RWPE1 (cell line): ENCODE data around the gene ANKZF1.

Source experiments
- CTCF ChIA-PET: fragments of 350-600 bp; sonication (Branson Sonifier 250); formaldehyde crosslinking; extraction: SDS; loops from one replicate; lab custom pipeline; 2021; lab: Yijun Ruan, JAX
- POLR2A ChIA-PET: fragments of 400-600 bp; formaldehyde crosslinking; extraction: SDS; loops from one replicate; lab custom pipeline; 2020; ENCODE audit warnings: antibody characterized with exemption; ENCODE audit not compliant: low non-redundant PET; lab: Yijun Ruan, JAX
- DNase-seq: peaks from one replicate; pipeline ENCODE4 v3.0.0; 2012; ENCODE audit warnings: low spot score
- H3K27ac ChIP-seq: fragments of 450-650 bp; 2 replicates; pipeline ENCODE4 v1.5.1; 2017
- TF ChIP-seq, protein P1 (sequence below): fragments of 450-650 bp; conservative IDR thresholded peaks from 2 replicates; pipeline ENCODE4 v1.5.1; 2017; ENCODE audit warnings: low read depth, mild to moderate bottlenecking

The ANKZF1 gene

DNA sequence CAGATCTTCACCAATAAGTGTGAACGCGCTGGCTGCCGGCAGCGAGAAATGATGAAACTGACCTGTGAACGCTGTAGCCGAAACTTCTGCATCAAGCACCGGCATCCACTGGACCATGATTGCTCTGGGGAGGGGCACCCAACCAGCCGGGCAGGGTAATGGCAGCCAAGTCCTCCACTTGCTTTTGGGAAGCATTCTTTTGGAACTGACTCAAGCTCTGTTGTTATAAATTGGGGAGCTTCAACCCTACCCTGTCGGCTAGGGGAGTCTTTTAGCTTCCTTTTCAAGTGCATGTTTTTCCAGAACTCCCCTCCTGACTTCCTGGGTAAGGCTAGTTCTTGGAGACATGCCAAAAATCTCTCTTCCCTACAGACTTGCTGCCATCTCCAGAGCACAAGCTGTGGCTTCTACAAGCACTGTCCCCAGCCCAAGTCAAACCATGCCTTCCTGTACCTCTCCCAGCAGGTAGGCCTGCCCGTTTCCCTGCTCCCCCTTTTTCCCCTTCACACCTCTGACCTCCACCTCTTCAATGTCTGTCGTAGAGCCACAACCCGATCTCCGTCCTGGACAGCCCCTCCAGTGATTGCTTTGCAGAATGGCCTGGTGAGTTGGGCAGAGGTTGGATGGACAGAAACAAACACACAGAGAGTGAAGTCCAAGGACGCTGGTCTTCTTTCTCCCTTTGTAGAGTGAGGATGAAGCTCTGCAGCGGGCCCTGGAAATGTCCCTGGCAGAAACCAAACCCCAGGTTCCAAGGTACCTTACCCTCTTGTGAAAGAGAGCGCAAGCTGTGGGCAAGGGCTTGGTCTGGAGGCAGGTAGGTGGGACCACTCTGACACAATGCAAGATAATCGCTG lies 21.5 kb upstream of the ANKZF1 start:
- H3K27ac ChIP-seq = peak overlapping the region; percentile 93
- DNase-seq = peak; percentile 36
- TF ChIP-seq, protein P1, sequence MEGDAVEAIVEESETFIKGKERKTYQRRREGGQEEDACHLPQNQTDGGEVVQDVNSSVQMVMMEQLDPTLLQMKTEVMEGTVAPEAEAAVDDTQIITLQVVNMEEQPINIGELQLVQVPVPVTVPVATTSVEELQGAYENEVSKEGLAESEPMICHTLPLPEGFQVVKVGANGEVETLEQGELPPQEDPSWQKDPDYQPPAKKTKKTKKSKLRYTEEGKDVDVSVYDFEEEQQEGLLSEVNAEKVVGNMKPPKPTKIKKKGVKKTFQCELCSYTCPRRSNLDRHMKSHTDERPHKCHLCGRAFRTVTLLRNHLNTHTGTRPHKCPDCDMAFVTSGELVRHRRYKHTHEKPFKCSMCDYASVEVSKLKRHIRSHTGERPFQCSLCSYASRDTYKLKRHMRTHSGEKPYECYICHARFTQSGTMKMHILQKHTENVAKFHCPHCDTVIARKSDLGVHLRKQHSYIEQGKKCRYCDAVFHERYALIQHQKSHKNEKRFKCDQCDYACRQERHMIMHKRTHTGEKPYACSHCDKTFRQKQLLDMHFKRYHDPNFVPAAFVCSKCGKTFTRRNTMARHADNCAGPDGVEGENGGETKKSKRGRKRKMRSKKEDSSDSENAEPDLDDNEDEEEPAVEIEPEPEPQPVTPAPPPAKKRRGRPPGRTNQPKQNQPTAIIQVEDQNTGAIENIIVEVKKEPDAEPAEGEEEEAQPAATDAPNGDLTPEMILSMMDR = no peak
- ChIA-PET POLR2A (interaction anchor here (0.8 kb wide), 1 partner anchor 21 kb away, joined by 3 read pairs; the partner anchor contains the start of genes ANKZF1 and ATG9A), CTCF (interaction anchor here (0.6 to 1.3 kb wide), 3 partner anchors 48 to 309 kb away, joined by 3 to 4 read pairs (median 3); partner anchors contain the start of gene NHEJ1)

GRCh38 chr2:219209236-219210195 lies 20.1 kb upstream of the ANKZF1 start:
- POLR2A ChIA-PET = no interaction called here
- CTCF ChIA-PET = interaction anchor here (0.6 to 1.3 kb wide), 4 partner anchors 12 to 311 kb away, joined by 3 to 5 read pairs (median 4); partner anchors contain the start of gene NHEJ1
- TF ChIP-seq, protein P1 = no peak
- peak overlapping the region; percentile 93 for H3K27ac ChIP-seq
- DNase-seq = no peak

GRCh38 chr2:219210196-219210885 lies 19.3 kb upstream of the ANKZF1 start:
- ChIA-PET POLR2A (no interaction called here), CTCF (no interaction called here)
- no peak for DNase-seq
- TF ChIP-seq, protein P1 = no peak
- peak overlapping the region; percentile 93 for H3K27ac ChIP-seq

- TF ChIP-seq, protein P1 = no peak
- ChIA-PET POLR2A (no interaction called here), CTCF (interaction anchor here (0.6 kb wide), 1 partner anchor 84 kb away, joined by 3 read pairs; no protein-coding TSS in a partner anchor)
- peak overlapping the region; percentile 93 for H3K27ac ChIP-seq
- DNase-seq = no peak
Measured at GRCh38 chr2:219210886-219211362, 18.7 kb upstream of the ANKZF1 start.

DNA sequence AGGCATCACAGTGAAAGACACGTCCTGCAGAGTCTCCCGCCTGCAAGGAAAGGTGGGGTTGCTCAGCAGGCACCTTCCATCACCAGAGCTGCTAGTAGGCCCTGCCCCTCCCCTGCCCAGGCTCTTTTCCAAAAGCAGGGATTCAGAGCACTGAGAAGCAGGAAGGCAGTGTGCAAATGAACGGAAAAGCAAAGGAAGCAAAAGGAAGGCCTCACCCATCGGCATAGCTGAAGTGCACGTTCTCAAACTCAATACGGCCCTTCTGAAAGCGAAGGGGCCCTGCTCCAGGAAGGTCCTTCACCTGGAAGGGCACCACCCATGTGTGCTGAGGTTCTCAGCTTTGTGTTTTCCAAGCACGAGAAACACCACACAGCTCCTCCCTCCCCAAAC lies 16.6 kb upstream of the ANKZF1 start:
- TF ChIP-seq, protein P1 = no peak
- peak overlapping the region; percentile 93 for H3K27ac ChIP-seq
- CTCF ChIA-PET = interaction anchor here (0.6 kb wide), 1 partner anchor 909 kb away, joined by 3 read pairs; no protein-coding TSS in a partner anchor
- POLR2A ChIA-PET = no interaction called here
- DNase-seq = no peak
